Mesenchymal stem cell (in vitro differentiated cells and primary cell): ENCODE data around the gene UPF1.

Source experiments
- DNase-seq: peaks from one replicate; pipeline ENCODE4 v3.0.0-alpha.2; 2013
- H2AFZ ChIP-seq: one replicate; pipeline ENCODE4 v1.6.1; 2013; ENCODE audit warnings: low read depth, mild to moderate bottlenecking, control low read depth, inconsistent platforms, low read length, moderate library complexity
- H2AK5ac ChIP-seq: 2 replicates; pipeline ENCODE4 v1.6.1; 2013; ENCODE audit warnings: low read length, moderate library complexity, mild to moderate bottlenecking, inconsistent platforms; ENCODE audit not compliant: severe bottlenecking
- H2BK120ac ChIP-seq: one replicate; pipeline ENCODE4 v1.6.1; 2013; ENCODE audit warnings: low read depth, mild to moderate bottlenecking, inconsistent platforms, low read length, moderate library complexity
- H2BK12ac ChIP-seq, 2 experiments: one replicate each; pipeline ENCODE4 v1.6.1; 2013; ENCODE audit warnings: inconsistent platforms in 2 of 2, low read length in 2 of 2, mild to moderate bottlenecking in 2 of 2, moderate library complexity in 2 of 2, control low read depth in 1 of 2
- H2BK15ac ChIP-seq: one replicate; pipeline ENCODE4 v1.6.1; 2013; ENCODE audit warnings: mild to moderate bottlenecking, low read depth, inconsistent platforms; ENCODE audit not compliant: poor library complexity, severe bottlenecking
- H2BK5ac ChIP-seq: 2 replicates; pipeline ENCODE4 v1.6.1; 2013; ENCODE audit warnings: low read depth, mild to moderate bottlenecking, low read length, control low read depth, inconsistent platforms; ENCODE audit not compliant: poor library complexity, severe bottlenecking
- H3K14ac ChIP-seq, 2 experiments: one replicate each; pipeline ENCODE4 v1.6.1; 2013; ENCODE audit warnings: inconsistent platforms in 2 of 2, low read length in 2 of 2, control low read depth in 1 of 2, mild to moderate bottlenecking in 1 of 2, moderate library complexity in 1 of 2
- H3K18ac ChIP-seq, 2 experiments: one replicate each; pipeline ENCODE4 v1.6.1; 2013; ENCODE audit warnings: inconsistent platforms in 2 of 2, low read length in 2 of 2, control low read depth in 1 of 2, low read depth in 1 of 2, mild to moderate bottlenecking in 1 of 2
- H3K23ac ChIP-seq, 2 experiments: one replicate each; pipeline ENCODE4 v1.6.1; 2013; ENCODE audit warnings: inconsistent platforms in 2 of 2, low read length in 2 of 2, mild to moderate bottlenecking in 2 of 2, moderate library complexity in 2 of 2, control low read depth in 1 of 2
- H3K27ac ChIP-seq: 2 replicates; pipeline ENCODE4 v1.5.1; 2013; ENCODE audit warnings: mild to moderate bottlenecking, moderate library complexity, low read length, control low read depth, inconsistent platforms; ENCODE audit not compliant: poor library complexity, severe bottlenecking
- H3K27me3 ChIP-seq, 2 experiments: 2 replicates each; pipeline versions ENCODE4 v1.6.1 to v1.7.0; 2013; ENCODE audit warnings: low read length in 2 of 2, mild to moderate bottlenecking in 2 of 2, moderate library complexity in 2 of 2, control low read depth in 1 of 2, inconsistent platforms in 1 of 2; ENCODE audit not compliant: control insufficient read depth in 1 of 2, insufficient read depth in 1 of 2
- H3K36me3 ChIP-seq, 2 experiments: 2 replicates each; pipeline versions ENCODE4 v1.6.1 to v1.7.0; 2013; ENCODE audit warnings: low read length in 2 of 2, control low read depth in 1 of 2, inconsistent platforms in 1 of 2, low read depth in 1 of 2, mild to moderate bottlenecking in 1 of 2; ENCODE audit not compliant: insufficient read depth in 2 of 2, control insufficient read depth in 1 of 2
- H3K4ac ChIP-seq, 2 experiments: one replicate each; pipeline ENCODE4 v1.6.1; 2013; ENCODE audit warnings: inconsistent platforms in 2 of 2, low read length in 2 of 2, mild to moderate bottlenecking in 2 of 2, moderate library complexity in 2 of 2, control low read depth in 1 of 2, low read depth in 1 of 2
- H3K4me1 ChIP-seq: 2 replicates; pipeline ENCODE4 v1.6.1; 2013; ENCODE audit warnings: low read depth, low read length, control low read depth; ENCODE audit not compliant: control insufficient read depth, insufficient read depth
- H3K4me2 ChIP-seq: 2 replicates; pipeline ENCODE4 v1.6.1; 2013; ENCODE audit warnings: low read length, mild to moderate bottlenecking, inconsistent platforms; ENCODE audit not compliant: poor library complexity, severe bottlenecking
- H3K4me3 ChIP-seq, 2 experiments: 2 replicates each; pipeline versions ENCODE4 v1.5.1 to v1.7.0; 2013; ENCODE audit warnings: low read length in 2 of 2, mild to moderate bottlenecking in 2 of 2, control low read depth in 1 of 2, low read depth in 1 of 2; ENCODE audit not compliant: insufficient read depth in 1 of 2
- H3K79me1 ChIP-seq: replicated peaks from 2 replicates; pipeline ENCODE4 v1.6.1; 2013; ENCODE audit warnings: mild to moderate bottlenecking, control low read depth, low read length, inconsistent platforms; ENCODE audit not compliant: poor library complexity, severe bottlenecking
- H3K9ac ChIP-seq: 2 replicates; pipeline ENCODE4 v1.7.0; 2013; ENCODE audit warnings: mild to moderate bottlenecking, low read length, moderate library complexity
- H3K9me3 ChIP-seq: 2 replicates; pipeline ENCODE4 v1.7.0; 2013; ENCODE audit warnings: mild to moderate bottlenecking, low read length; ENCODE audit not compliant: control insufficient read depth
- H4K8ac ChIP-seq: one replicate; pipeline ENCODE4 v1.6.1; 2013; ENCODE audit warnings: inconsistent platforms, mild to moderate bottlenecking, low read length, moderate library complexity
- H4K91ac ChIP-seq: one replicate; pipeline ENCODE4 v1.6.1; 2013; ENCODE audit warnings: mild to moderate bottlenecking, low read length, inconsistent platforms
- WGBS: methylation state at CpG from one replicate; pipeline ENCODE4 v1.1.7; 2013; ENCODE audit warnings: mixed read lengths; 5-methylcytosine and 5-hydroxymethylcytosine counted together

Gene UPF1

DNA sequence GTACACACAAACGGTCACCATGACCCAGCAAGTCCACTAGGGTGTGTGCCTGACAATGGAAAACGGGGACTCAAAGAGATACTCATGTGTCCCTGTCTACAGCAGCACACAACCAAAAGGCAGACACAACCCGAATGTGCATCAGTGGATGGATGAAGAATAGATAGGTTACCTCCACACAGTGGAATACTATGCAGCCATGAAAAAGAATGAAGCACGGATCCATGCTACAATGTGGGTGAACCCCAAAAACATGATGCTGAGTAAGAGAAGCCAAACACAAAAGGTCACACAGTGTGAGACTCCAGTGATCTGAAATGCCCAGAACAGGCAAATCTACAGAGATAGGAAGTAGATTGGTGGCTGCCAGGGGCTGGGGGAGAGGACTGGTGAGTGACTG is 55.2 kb downstream of the UPF1 start:
- H2BK15ac ChIP-seq = no peak overlapping the region
- no peak overlapping the region for H3K4me2 ChIP-seq
- no peak overlapping the region for H2BK120ac ChIP-seq
- no peak overlapping the region for H3K23ac ChIP-seq
- peaks cover 7 to 11% of the 10 kb centered on the region in 2 experiments for H3K27me3 ChIP-seq
- H2BK5ac ChIP-seq = no peak overlapping the region
- peaks cover 0 to 6% of the 10 kb centered on the region in 2 experiments for H3K36me3 ChIP-seq
- H3K4me3 ChIP-seq = no peak overlapping the region
- H3K4ac ChIP-seq = no peak overlapping the region
- no peak overlapping the region for H2BK12ac ChIP-seq
- H3K18ac ChIP-seq = no peak overlapping the region
- DNase-seq = no peak
- H2AFZ ChIP-seq = no peak overlapping the region
- H3K9ac ChIP-seq = no peak overlapping the region
- H3K79me1 ChIP-seq = no peaks in the 10 kb centered on the region
- no peak overlapping the region for H4K8ac ChIP-seq
- H4K91ac ChIP-seq = no peak overlapping the region
- 81% methylated on average over 4 of the region's 4 CpGs for WGBS
- no peak overlapping the region for H3K14ac ChIP-seq
- no peak overlapping the region for H3K27ac ChIP-seq
- no peak overlapping the region for H2AK5ac ChIP-seq
- peaks cover 3% of the 10 kb centered on the region for H3K4me1 ChIP-seq
- no peaks in the 10 kb centered on the region for H3K9me3 ChIP-seq

DNA sequence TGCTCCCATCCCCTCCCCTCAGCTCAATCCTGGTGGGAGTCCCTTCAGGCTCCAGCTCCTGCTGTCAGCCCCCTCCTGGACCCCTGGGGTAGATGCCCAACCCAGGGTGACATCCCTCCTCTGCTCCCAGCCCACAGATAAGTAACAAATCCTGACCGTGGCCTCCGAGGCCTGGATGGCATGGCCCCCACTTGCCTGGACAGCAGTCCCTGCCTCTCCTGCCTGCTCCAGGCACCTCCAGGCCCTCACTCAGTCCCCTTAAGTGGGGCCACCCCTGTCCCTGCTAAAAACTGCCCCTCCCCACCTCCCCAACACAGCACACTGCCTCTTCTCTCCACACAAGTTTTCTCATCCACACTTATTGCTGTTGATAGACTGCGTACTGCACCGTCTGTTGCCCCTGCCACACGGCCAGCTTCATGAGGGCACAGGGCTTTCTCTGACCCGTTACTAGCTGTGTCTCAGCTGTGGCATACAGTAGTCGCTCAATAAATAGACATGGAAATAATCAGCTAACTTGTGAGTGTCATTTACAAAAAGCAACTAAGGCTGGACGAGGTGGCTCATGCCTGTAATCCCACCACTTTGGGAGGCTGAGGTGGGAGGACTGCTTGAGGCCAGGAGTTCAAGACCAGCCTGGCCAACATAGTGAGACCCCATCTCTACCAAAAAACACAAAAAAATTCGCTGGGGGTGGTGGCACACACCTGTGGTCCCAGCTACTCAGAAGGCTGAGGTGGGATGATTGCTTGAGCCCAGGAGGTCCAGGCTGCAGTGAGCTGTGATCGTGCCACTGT is 58.4 kb downstream of the UPF1 start:
- H2AK5ac ChIP-seq = no peak overlapping the region
- no peak overlapping the region for H2BK15ac ChIP-seq
- H4K91ac ChIP-seq = no peak overlapping the region
- H3K4ac ChIP-seq = no peak overlapping the region
- peaks cover 25 to 26% of the 10 kb centered on the region in 2 experiments for H3K27me3 ChIP-seq
- no peak overlapping the region for H3K18ac ChIP-seq
- no peak overlapping the region for H2BK12ac ChIP-seq
- no peak overlapping the region for H2BK5ac ChIP-seq
- H2AFZ ChIP-seq = no peak overlapping the region
- peaks cover 6% of the 10 kb centered on the region for H3K4me1 ChIP-seq
- 82% methylated on average over 10 of the region's 10 CpGs for WGBS
- H3K27ac ChIP-seq = no peak overlapping the region
- no peaks in the 10 kb centered on the region for H3K79me1 ChIP-seq
- H3K23ac ChIP-seq = no peak overlapping the region
- no peak for DNase-seq
- no peak overlapping the region for H3K4me3 ChIP-seq
- H2BK120ac ChIP-seq = no peak overlapping the region
- H3K9me3 ChIP-seq = no peaks in the 10 kb centered on the region
- H3K36me3 ChIP-seq = no peaks in the 10 kb centered on the region
- H3K9ac ChIP-seq = no peak overlapping the region
- H3K14ac ChIP-seq = no peak overlapping the region
- H3K4me2 ChIP-seq = no peak overlapping the region
- no peak overlapping the region for H4K8ac ChIP-seq

DNA sequence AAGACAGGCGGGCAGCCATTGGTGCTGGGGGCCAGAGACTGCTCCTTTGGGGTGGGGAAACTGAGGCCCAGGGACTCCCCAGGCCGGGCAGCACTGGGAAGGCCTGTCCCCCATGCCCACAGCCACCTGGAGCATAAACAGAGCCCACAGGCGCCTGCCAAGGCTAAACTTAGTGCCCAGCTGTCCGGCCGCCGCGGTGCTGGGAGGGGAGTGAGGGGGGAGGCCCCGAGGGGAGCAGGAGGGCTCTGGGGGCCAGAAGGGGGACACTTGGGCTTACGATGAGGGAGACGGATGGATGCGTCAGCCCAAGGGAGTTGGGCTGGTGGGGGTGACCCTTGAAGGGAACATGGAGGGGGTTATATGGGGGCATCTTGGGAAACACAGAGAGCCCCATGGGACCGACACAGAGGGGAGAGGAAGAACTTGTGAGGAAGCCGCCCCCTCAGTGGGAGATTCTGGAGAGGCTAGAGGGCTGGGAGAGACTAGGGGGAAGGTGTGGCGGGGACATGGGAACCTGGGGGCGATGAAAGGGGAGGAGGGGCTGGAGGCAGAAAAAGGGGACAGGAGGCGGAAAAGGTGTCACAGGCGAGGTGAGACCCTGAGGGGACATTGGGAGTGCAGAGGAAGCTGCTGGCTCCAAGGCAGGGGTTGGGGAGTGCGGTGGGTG is 62.0 kb downstream of the UPF1 start:
- H3K4me1 ChIP-seq = peaks cover 20% of the 10 kb centered on the region
- H3K36me3 ChIP-seq = peaks cover 0 to 8% of the 10 kb centered on the region in 2 experiments
- H3K4ac ChIP-seq = no peak overlapping the region
- DNase-seq = no peak
- H4K91ac ChIP-seq = no peak overlapping the region
- H3K9me3 ChIP-seq = no peaks in the 10 kb centered on the region
- H3K4me3 ChIP-seq = no peak overlapping the region
- H3K79me1 ChIP-seq = no peaks in the 10 kb centered on the region
- no peak overlapping the region for H3K9ac ChIP-seq
- no peak overlapping the region for H3K4me2 ChIP-seq
- no peak overlapping the region for H2BK15ac ChIP-seq
- H2AFZ ChIP-seq = no peak overlapping the region
- H3K23ac ChIP-seq = no peak overlapping the region
- H3K27ac ChIP-seq = no peak overlapping the region
- no peak overlapping the region for H3K18ac ChIP-seq
- no peak overlapping the region for H2BK120ac ChIP-seq
- peaks cover 34 to 35% of the 10 kb centered on the region in 2 experiments for H3K27me3 ChIP-seq
- H2AK5ac ChIP-seq = no peak overlapping the region
- no peak overlapping the region for H2BK12ac ChIP-seq
- no peak overlapping the region for H3K14ac ChIP-seq
- H2BK5ac ChIP-seq = no peak overlapping the region
- 92% methylated on average over 16 of the region's 18 CpGs for WGBS
- H4K8ac ChIP-seq = no peak overlapping the region

DNA sequence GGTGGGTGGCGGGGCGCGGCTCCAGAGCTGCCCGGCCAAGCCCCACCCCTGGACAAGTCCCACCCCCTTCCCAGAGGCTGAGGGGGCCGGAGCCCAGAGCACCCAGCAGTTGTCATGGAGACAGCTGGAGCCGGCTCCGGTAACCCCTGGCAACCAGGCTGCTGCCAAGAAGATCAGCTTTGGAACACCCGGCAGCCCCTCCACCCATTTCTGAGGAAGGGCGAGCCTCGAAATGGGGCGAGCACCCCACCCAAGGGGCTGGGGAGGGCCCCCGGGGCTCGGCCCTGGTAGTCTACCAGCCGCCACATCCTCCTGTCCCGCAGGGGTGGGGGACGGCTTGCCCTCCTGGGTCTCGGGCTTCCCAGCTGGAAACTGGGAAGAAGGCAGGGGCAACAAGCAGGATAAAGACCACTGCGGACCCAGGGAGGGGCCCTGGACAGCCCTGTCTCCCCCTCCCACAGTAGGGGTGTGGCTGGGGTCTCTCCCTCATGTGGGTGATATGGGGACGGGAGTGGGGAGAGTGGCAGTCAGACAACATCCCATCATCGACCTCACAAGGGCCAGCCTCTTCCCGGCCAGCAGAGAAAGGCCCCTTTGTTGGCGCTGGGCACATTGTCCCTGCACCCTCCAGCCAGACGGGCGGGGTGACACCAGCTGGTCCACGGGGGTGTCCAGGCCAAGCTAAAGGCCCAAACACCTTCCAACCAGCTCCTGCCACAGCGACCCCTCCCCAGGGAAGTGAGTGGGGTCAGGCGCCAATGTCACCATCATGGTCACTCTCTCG is 62.7 kb downstream of the UPF1 start:
- Histone ChIP-seq H3K27ac (no peak overlapping the region), H3K9ac (no peak overlapping the region), H2BK12ac (no peak overlapping the region), H3K23ac (no peak overlapping the region), H2AK5ac (no peak overlapping the region), H2BK5ac (no peak overlapping the region), H3K9me3 (no peaks in the 10 kb centered on the region), H2BK15ac (no peak overlapping the region), H2BK120ac (no peak overlapping the region), H3K4me2 (peak overlapping the region; percentile 97), H3K27me3 (peaks cover 34 to 35% of the 10 kb centered on the region in 2 experiments), H4K91ac (peak overlapping the region; percentile 31), H3K4ac (peak overlapping the region in 1 of 2 experiments; percentile 7), H3K14ac (no peak overlapping the region), H3K4me1 (peaks cover 20% of the 10 kb centered on the region), H3K18ac (no peak overlapping the region), H3K4me3 (peak overlapping the region in 1 of 2 experiments; percentile 67), H4K8ac (no peak overlapping the region), H2AFZ (peak overlapping the region; percentile 49), H3K79me1 (no peaks in the 10 kb centered on the region), H3K36me3 (peaks cover 6 to 15% of the 10 kb centered on the region in 2 experiments)
- WGBS = 42% methylated on average over 23 of the region's 28 CpGs
- no peak for DNase-seq
